IMR-90 (cell line): ENCODE measurements around the gene OSBPL9. TPM values are rescaled to one million over a fixed set of nuclear protein-coding genes. Genes with fewer than 3 reads are reported as not detected.

Experiments
- ATAC-seq: fragments of 200-7000 bp; cut with Tn5 transposase; 2 replicates; pipeline ENCODE4 v1.9.1; 2020; ENCODE audit warnings: low read depth, mild to moderate bottlenecking, moderate library complexity
- BruUV-seq: library from RNA; stranded (reverse); fragments of 400-500 nt; replicated peaks from 2 replicates; lab custom pipeline; 2021; lab: Mats Ljungman, UMichigan
- CTCF ChIA-PET: fragments of 300-600 bp; formaldehyde crosslinking; extraction: SDS; loops from one replicate; lab custom pipeline; 2021; ENCODE audit warnings: antibody characterized with exemption; lab: Yijun Ruan, JAX
- POLR2A ChIA-PET: fragments of 300-600 bp; sonication (Branson Sonifier 250); formaldehyde crosslinking; loops from one replicate; lab custom pipeline; 2022; ENCODE audit warnings: antibody characterized with exemption; ENCODE audit not compliant: unreplicated experiment; lab: Charles Lee
- DNase-seq: peaks from one replicate; pipeline ENCODE4 v3.0.0; 2013
- H2AFZ ChIP-seq: replicated peaks from 2 replicates; pipeline ENCODE3; 2013; ENCODE audit warnings: low read length, mild to moderate bottlenecking; ENCODE audit not compliant: poor library complexity
- H2AK5ac ChIP-seq: 2 replicates; pipeline ENCODE4 v1.6.1; 2013; ENCODE audit warnings: low read depth, low read length, inconsistent platforms
- H2AK9ac ChIP-seq: replicated peaks from 2 replicates; pipeline ENCODE3; 2013; ENCODE audit warnings: mild to moderate bottlenecking, low read depth, low read length, moderate library complexity; ENCODE audit not compliant: poor library complexity
- H2BK120ac ChIP-seq: 2 replicates; pipeline ENCODE4 v1.6.1; 2013; ENCODE audit warnings: low read depth, low read length, inconsistent platforms
- H2BK15ac ChIP-seq: 3 replicates; pipeline ENCODE4 v1.6.1; 2013; ENCODE audit warnings: low read depth, low read length, inconsistent platforms
- H2BK20ac ChIP-seq: 2 replicates; pipeline ENCODE4 v1.6.1; 2013; ENCODE audit warnings: low read depth, mild to moderate bottlenecking, inconsistent platforms, low read length, moderate library complexity
- H2BK5ac ChIP-seq: 2 replicates; pipeline ENCODE4 v1.6.1; 2013; ENCODE audit warnings: mild to moderate bottlenecking, low read depth, low read length, inconsistent platforms; ENCODE audit not compliant: poor library complexity, severe bottlenecking
- H3K14ac ChIP-seq: replicated peaks from 2 replicates; pipeline ENCODE4 v1.6.1; 2013; ENCODE audit warnings: low read depth, low read length, inconsistent platforms
- H3K18ac ChIP-seq: 2 replicates; pipeline ENCODE4 v1.6.1; 2013; ENCODE audit warnings: low read depth, low read length, control low read depth
- H3K23ac ChIP-seq: 2 replicates; pipeline ENCODE4 v1.6.1; 2013; ENCODE audit warnings: low read depth, low read length, inconsistent platforms
- H3K27ac ChIP-seq: 2 replicates; pipeline ENCODE4 v1.5.1; 2013; ENCODE audit warnings: mild to moderate bottlenecking, control low read depth, low read length; ENCODE audit not compliant: insufficient read depth
- H3K27me3 ChIP-seq: 2 replicates; pipeline ENCODE4 v1.6.1; 2013; ENCODE audit warnings: low read length; ENCODE audit not compliant: control insufficient read depth, insufficient read depth
- H3K36me3 ChIP-seq: 2 replicates; pipeline ENCODE4 v1.6.1; 2013; ENCODE audit warnings: low read length, mixed read lengths; ENCODE audit not compliant: control insufficient read depth, insufficient read depth
- H3K4ac ChIP-seq: 2 replicates; pipeline ENCODE4 v1.6.1; 2013; ENCODE audit warnings: low read depth, low read length, inconsistent platforms
- H3K4me1 ChIP-seq: 2 replicates; pipeline ENCODE4 v1.6.1; 2013; ENCODE audit warnings: low read length, mixed read lengths; ENCODE audit not compliant: control insufficient read depth, insufficient read depth
- H3K4me2 ChIP-seq: 2 replicates; pipeline ENCODE4 v1.6.1; 2013; ENCODE audit warnings: low read depth, mild to moderate bottlenecking, control low read depth, low read length, moderate library complexity
- H3K4me3 ChIP-seq: 2 replicates; pipeline ENCODE4 v1.5.1; 2013; ENCODE audit warnings: low read depth, mild to moderate bottlenecking, control low read depth, low read length, moderate library complexity; ENCODE audit not compliant: insufficient read depth
- H3K56ac ChIP-seq: 2 replicates; pipeline ENCODE4 v1.6.1; 2013; ENCODE audit warnings: low read length, inconsistent platforms; ENCODE audit not compliant: insufficient read depth; ENCODE audit errors: extremely low read depth
- H3K79me1 ChIP-seq, 2 experiments: 2 replicates each; pipeline ENCODE4 v1.6.1; 2013; ENCODE audit warnings: low read length in 2 of 2, inconsistent platforms in 1 of 2, low read depth in 1 of 2
- H3K9ac ChIP-seq: 2 replicates; pipeline ENCODE4 v1.6.1; 2013; ENCODE audit warnings: low read depth, low read length, control low read depth
- H3K9me1 ChIP-seq: 2 replicates; pipeline ENCODE4 v1.6.1; 2013; ENCODE audit warnings: low read length, inconsistent platforms; ENCODE audit not compliant: insufficient read depth
- H3K9me3 ChIP-seq: 2 replicates; pipeline ENCODE4 v1.6.1; 2013; ENCODE audit warnings: low read length; ENCODE audit not compliant: control insufficient read depth, insufficient read depth
- H4K20me1 ChIP-seq: 2 replicates; pipeline ENCODE4 v1.6.1; 2013; ENCODE audit warnings: low read length, inconsistent platforms; ENCODE audit not compliant: insufficient read depth
- H4K5ac ChIP-seq: 2 replicates; pipeline ENCODE4 v1.6.1; 2013; ENCODE audit warnings: mild to moderate bottlenecking, low read depth, low read length, control low read depth
- H4K8ac ChIP-seq, 2 experiments: 2 replicates each; pipeline ENCODE4 v1.6.1; 2013; ENCODE audit warnings: low read depth in 2 of 2, low read length in 2 of 2, control low read depth in 1 of 2, inconsistent platforms in 1 of 2
- H4K91ac ChIP-seq: 2 replicates; pipeline ENCODE4 v1.6.1; 2013; ENCODE audit warnings: low read depth, low read length, inconsistent platforms; ENCODE audit not compliant: insufficient read depth
- BHLHE40 ChIP-seq: fragments of 150-350 bp; IDR thresholded peaks from 2 replicates; pipeline ENCODE4 v1.6.1; 2016; ENCODE audit warnings: mild to moderate bottlenecking, low read depth, low read length
- CEBPB ChIP-seq: IDR thresholded peaks from 2 replicates; pipeline ENCODE4 v1.6.1; 2012; ENCODE audit warnings: low read depth, low read length, improper control_type of control experiment
- CHD1 ChIP-seq: IDR thresholded peaks from 2 replicates; pipeline ENCODE4 v1.6.1; 2012; ENCODE audit warnings: low read depth, low read length, improper control_type of control experiment
- CTCF ChIP-seq: conservative IDR thresholded peaks from 2 replicates; pipeline ENCODE4 v1.5.1; 2012; ENCODE audit warnings: mild to moderate bottlenecking, low read depth, low read length, improper control_type of control experiment
- ELK1 ChIP-seq: fragments of 150-350 bp; IDR thresholded peaks from 2 replicates; pipeline ENCODE4 v1.6.1; 2016; ENCODE audit warnings: low read depth, mild to moderate bottlenecking, low read length, moderate library complexity, borderline replicate concordance
- FOS ChIP-seq: fragments of 150-350 bp; IDR thresholded peaks from 2 replicates; pipeline ENCODE4 v1.6.1; 2016; ENCODE audit warnings: low read depth, low read length
- MAFK ChIP-seq: IDR thresholded peaks from 2 replicates; pipeline ENCODE4 v1.6.1; 2012; ENCODE audit warnings: low read depth, low read length, improper control_type of control experiment
- MAZ ChIP-seq: IDR thresholded peaks from 2 replicates; pipeline ENCODE4 v1.6.1; 2012; ENCODE audit warnings: low read depth, mild to moderate bottlenecking, low read length, improper control_type of control experiment, moderate library complexity, borderline replicate concordance
- MXI1 ChIP-seq: IDR thresholded peaks from 2 replicates; pipeline ENCODE4 v1.6.1; 2012; ENCODE audit warnings: low read depth, mild to moderate bottlenecking, low read length, moderate library complexity, borderline replicate concordance
- NFE2L2 ChIP-seq: fragments of 150-350 bp; IDR thresholded peaks from 2 replicates; pipeline ENCODE4 v1.6.1; 2016; ENCODE audit warnings: low read depth, mild to moderate bottlenecking, low read length
- POLR2A ChIP-seq: IDR thresholded peaks from 2 replicates; pipeline ENCODE4 v1.6.1; 2012; ENCODE audit warnings: mild to moderate bottlenecking, low read depth, low read length
- RAD21 ChIP-seq: IDR thresholded peaks from 2 replicates; pipeline ENCODE4 v1.6.1; 2012; ENCODE audit warnings: low read length, improper control_type of control experiment
- RCOR1 ChIP-seq: IDR thresholded peaks from 2 replicates; pipeline ENCODE4 v1.6.1; 2012; ENCODE audit warnings: mild to moderate bottlenecking, low read length, improper control_type of control experiment; ENCODE audit not compliant: insufficient replicate concordance
- RFX5 ChIP-seq: IDR thresholded peaks from 2 replicates; pipeline ENCODE4 v1.8.0; 2012; ENCODE audit warnings: low read depth, mild to moderate bottlenecking, low read length, moderate library complexity
- SMC3 ChIP-seq: fragments of 150-350 bp; IDR thresholded peaks from 2 replicates; pipeline ENCODE4 v1.6.1; 2016; ENCODE audit warnings: low read depth, mild to moderate bottlenecking, antibody characterized with exemption, low read length, moderate library complexity
- WGBS, 2 experiments: methylation state at CpG; one replicate each; pipeline versions ENCODE4 v1.1.5 to v1.1.7; 2013; ENCODE audit warnings: missing lambda C conversion rate in 2 of 2; ENCODE audit not compliant: insufficient read length in 1 of 2; ENCODE audit errors: extremely low coverage in 2 of 2; 5-methylcytosine and 5-hydroxymethylcytosine counted together
- dilution Hi-C: fragments of 300-500 bp; cut with HindIII; formaldehyde crosslinking; loops from one replicate; pipeline ENCODE4 v1.14.3; 2018; ENCODE audit warnings: low sequenced_read_pairs; ENCODE audit not compliant: unreplicated experiment
- in situ Hi-C: fragments of 300-500 bp; cut with MboI; formaldehyde crosslinking; loops from 3 replicates; pipeline ENCODE4 v1.14.3; 2019; ENCODE audit warnings: low sequenced_read_pairs, inconsistent platforms, mixed read lengths
- intact Hi-C: fragments of 100-400 bp; cut with micrococcal nuclease; formaldehyde crosslinking; loops from 2 replicates; pipeline ENCODE4 v1.10.0; 2022
- polyA plus RNA-seq, 3 experiments: library from polyadenylated mRNA; depleted of rRNA; stranded (reverse); fragments of >200 nt; gene quantifications; 2 replicates each; pipeline ENCODE4 v1.2.3, GENCODE V29; 2012; ENCODE audit warnings: low replicate concordance in 1 of 3
- total RNA-seq: library from RNA; depleted of rRNA; stranded (reverse); fragments of >200 nt; gene quantifications from 2 replicates; pipeline ENCODE4 v1.2.3, GENCODE V29; 2012
- TF ChIP-seq, protein P1 (sequence below): fragments of 150-350 bp; IDR thresholded peaks from 2 replicates; pipeline ENCODE4 v1.6.1; 2017; ENCODE audit warnings: mild to moderate bottlenecking, antibody characterized with exemption, low read length, low read depth

The OSBPL9 gene
- total and polyA plus RNA-seq, 2 of the 4 experiments (the other 2 are of a cell fraction), result 51.4 to 127 TPM

- no peak for DNase-seq
- Histone ChIP-seq H3K4me1 (no peaks in the 10 kb centered on the region; the same call in 1 of the 2 replicates), H3K23ac (no peak overlapping the region), H3K18ac (no peak overlapping the region), H3K9me1 (no peaks in the 10 kb centered on the region; the same call in 1 of the 2 replicates), H3K9ac (no peak overlapping the region), H3K9me3 (no peaks in the 10 kb centered on the region), H2BK120ac (no peak overlapping the region), H2BK20ac (no peak overlapping the region), H3K27me3 (no peaks in the 10 kb centered on the region), H3K56ac (no peak overlapping the region), H3K14ac (no peak overlapping the region), H4K5ac (no peak overlapping the region), H3K27ac (no peak overlapping the region), H3K4me2 (no peak overlapping the region), H4K8ac (no peak overlapping the region), H3K4me3 (no peak overlapping the region), H2AFZ (no peak overlapping the region), H4K20me1 (peaks cover 2% of the 10 kb centered on the region; the same call in 1 of the 2 replicates), H3K79me1 (peaks cover 10 to 32% of the 10 kb centered on the region in 2 experiments), H2AK5ac (no peak overlapping the region), H2BK15ac (no peak overlapping the region), H3K36me3 (no peaks in the 10 kb centered on the region), H2BK5ac (no peak overlapping the region), H2AK9ac (no peak overlapping the region), H4K91ac (no peak overlapping the region), H3K4ac (no peak overlapping the region)
- BruUV-seq, result no TSS peak
- no CpG with 5 or more reads among the region's 10 CpGs for WGBS, 2 experiments
- POLR2A ChIA-PET, result no interaction called here
- intact Hi-C loops (no loop called here), in situ Hi-C loops (no loop called here), dilution Hi-C loops (no loop called here)
- TF ChIP-seq RFX5 (no peak), RAD21 (no peak), FOS (no peak), BHLHE40 (no peak), ELK1 (no peak), NFE2L2 (no peak), MAFK (no peak), CTCF (no peak), MAZ (no peak), SMC3 (no peak), CHD1 (no peak), RCOR1 (no peak), CEBPB (no peak), POLR2A (no peak), MXI1 (no peak)
- TF ChIP-seq, protein P1, sequence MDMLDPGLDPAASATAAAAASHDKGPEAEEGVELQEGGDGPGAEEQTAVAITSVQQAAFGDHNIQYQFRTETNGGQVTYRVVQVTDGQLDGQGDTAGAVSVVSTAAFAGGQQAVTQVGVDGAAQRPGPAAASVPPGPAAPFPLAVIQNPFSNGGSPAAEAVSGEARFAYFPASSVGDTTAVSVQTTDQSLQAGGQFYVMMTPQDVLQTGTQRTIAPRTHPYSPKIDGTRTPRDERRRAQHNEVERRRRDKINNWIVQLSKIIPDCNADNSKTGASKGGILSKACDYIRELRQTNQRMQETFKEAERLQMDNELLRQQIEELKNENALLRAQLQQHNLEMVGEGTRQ, result no peak
- no peak for ATAC-seq
- CTCF ChIA-PET, result interaction anchor here (1.0 kb wide), 2 partner anchors 12 to 114 kb away, joined by 3 to 5 read pairs; no protein-coding TSS in a partner anchor
These were observed 1.1 kb upstream of the OSBPL9 start for GRCh38 chr1:51615780-51616291.
